ENCODE measurements around the gene SFXN2.

DNA sequence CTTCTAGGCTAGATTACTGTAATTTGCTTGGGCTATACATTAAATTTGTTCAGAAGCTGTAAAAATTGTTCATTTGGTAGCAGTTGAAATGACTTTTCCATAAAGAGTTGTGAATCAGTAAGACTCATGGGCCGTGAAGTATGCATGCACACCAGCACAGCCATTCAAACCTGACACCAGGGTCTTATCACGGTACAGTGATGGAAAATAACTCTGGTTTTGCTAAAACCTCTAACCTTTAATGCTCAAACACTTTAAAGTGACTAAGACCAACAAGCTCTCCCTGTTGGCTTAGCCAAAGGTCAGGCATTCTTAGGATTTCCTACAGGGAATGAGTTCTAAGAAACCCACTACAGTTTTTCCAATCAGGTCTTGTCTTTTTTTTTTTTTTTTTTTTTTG, 11.7 kb upstream of the SFXN2 start:
- TF ChIP-seq, protein P1, sequence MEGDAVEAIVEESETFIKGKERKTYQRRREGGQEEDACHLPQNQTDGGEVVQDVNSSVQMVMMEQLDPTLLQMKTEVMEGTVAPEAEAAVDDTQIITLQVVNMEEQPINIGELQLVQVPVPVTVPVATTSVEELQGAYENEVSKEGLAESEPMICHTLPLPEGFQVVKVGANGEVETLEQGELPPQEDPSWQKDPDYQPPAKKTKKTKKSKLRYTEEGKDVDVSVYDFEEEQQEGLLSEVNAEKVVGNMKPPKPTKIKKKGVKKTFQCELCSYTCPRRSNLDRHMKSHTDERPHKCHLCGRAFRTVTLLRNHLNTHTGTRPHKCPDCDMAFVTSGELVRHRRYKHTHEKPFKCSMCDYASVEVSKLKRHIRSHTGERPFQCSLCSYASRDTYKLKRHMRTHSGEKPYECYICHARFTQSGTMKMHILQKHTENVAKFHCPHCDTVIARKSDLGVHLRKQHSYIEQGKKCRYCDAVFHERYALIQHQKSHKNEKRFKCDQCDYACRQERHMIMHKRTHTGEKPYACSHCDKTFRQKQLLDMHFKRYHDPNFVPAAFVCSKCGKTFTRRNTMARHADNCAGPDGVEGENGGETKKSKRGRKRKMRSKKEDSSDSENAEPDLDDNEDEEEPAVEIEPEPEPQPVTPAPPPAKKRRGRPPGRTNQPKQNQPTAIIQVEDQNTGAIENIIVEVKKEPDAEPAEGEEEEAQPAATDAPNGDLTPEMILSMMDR (IDR thresholded peaks at IDR 0.05), result no peak
- no peak for TF ChIP-seq ZBTB21 (CRISPR knock-in tag; IDR thresholded peaks at IDR 0.05; ENCODE audit: borderline replicate concordance)
